Mammary epithelial cell (primary cell): ENCODE data around the gene ABLIM3.

Experiments used
- EZH2 ChIP-seq: IDR thresholded peaks from 2 replicates; pipeline ENCODE4 v1.6.1; 2012; ENCODE audit warnings: low read length, inconsistent platforms, borderline replicate concordance
- TF ChIP-seq, protein P1 (sequence below), 2 donors: IDR thresholded peaks in 1 of 2; conservative IDR thresholded peaks in 1 of 2; 2 replicates each; pipeline ENCODE4 v1.5.1; 2011 to 2012; ENCODE audit warnings: inconsistent platforms in 2 of 2, low read length in 2 of 2, mild to moderate bottlenecking in 2 of 2, control low read depth in 1 of 2, low read depth in 1 of 2; ENCODE audit not compliant: insufficient read depth in 1 of 2; ENCODE audit errors: extremely low read depth in 1 of 2

GRCh38 chr5:149141957-149142851, 911 bp downstream of the ABLIM3 start:
- TF ChIP-seq, protein P1, sequence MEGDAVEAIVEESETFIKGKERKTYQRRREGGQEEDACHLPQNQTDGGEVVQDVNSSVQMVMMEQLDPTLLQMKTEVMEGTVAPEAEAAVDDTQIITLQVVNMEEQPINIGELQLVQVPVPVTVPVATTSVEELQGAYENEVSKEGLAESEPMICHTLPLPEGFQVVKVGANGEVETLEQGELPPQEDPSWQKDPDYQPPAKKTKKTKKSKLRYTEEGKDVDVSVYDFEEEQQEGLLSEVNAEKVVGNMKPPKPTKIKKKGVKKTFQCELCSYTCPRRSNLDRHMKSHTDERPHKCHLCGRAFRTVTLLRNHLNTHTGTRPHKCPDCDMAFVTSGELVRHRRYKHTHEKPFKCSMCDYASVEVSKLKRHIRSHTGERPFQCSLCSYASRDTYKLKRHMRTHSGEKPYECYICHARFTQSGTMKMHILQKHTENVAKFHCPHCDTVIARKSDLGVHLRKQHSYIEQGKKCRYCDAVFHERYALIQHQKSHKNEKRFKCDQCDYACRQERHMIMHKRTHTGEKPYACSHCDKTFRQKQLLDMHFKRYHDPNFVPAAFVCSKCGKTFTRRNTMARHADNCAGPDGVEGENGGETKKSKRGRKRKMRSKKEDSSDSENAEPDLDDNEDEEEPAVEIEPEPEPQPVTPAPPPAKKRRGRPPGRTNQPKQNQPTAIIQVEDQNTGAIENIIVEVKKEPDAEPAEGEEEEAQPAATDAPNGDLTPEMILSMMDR (conservative IDR thresholded peaks at IDR 0.05 in 1 of 2, IDR thresholded peaks at IDR 0.05 in 1 of 2; ENCODE audit: extremely low read depth in 1 of 2, insufficient read depth in 1 of 2, low read depth in 1 of 2, low read length in 2 of 2) = no peak
- no peak for TF ChIP-seq EZH2
